Measurements from ENCODE around the gene KEL.

KEL gene

GRCh38 chr7:142961595-142961972, 579 bp downstream of the KEL start:
- Histone ChIP-seq H4K20me1 (ENCODE audit: insufficient read depth, low read length) (no peaks in the 10 kb centered on the region), H3K27ac (ENCODE audit: low read length) (no peak overlapping the region), H3K9me3 (ENCODE audit: insufficient read depth, low read length, severe bottlenecking) (no peaks in the 10 kb centered on the region), H3K9ac (ENCODE audit: low read depth, low read length) (no peak overlapping the region), H3K4me1 (ENCODE audit: insufficient read depth, low read length) (no peaks in the 10 kb centered on the region), H3K4me3 (ENCODE audit: low read depth in 1 of 2, low read length in 2 of 2) (no peak overlapping the region), H3K36me3 (ENCODE audit: insufficient read depth, low read length) (no peaks in the 10 kb centered on the region), H2AFZ (ENCODE audit: low read depth, low read length) (no peak overlapping the region), H3K4me2 (ENCODE audit: insufficient read depth, low read length) (no peak overlapping the region), H3K79me2 (ENCODE audit: insufficient read depth, low read length) (no peaks in the 10 kb centered on the region), H3K27me3 (ENCODE audit: insufficient read depth, low read length, poor library complexity) (peaks cover 3% of the 10 kb centered on the region)
- DNase-seq (no peak), ATAC-seq (ENCODE audit: insufficient read depth, low read depth) (no peak)
- no peak for TF ChIP-seq EZH2 (IDR thresholded peaks at IDR 0.05; ENCODE audit: borderline replicate concordance, low read depth, low read length, severe bottlenecking)
- no peak for TF ChIP-seq CTCF (IDR thresholded peaks at IDR 0.05; ENCODE audit: borderline replicate concordance, extremely low read depth, low read length, poor library complexity, severe bottlenecking)

- TF ChIP-seq EZH2 (IDR thresholded peaks at IDR 0.05; ENCODE audit: borderline replicate concordance, low read depth, low read length, severe bottlenecking) (no peak), CTCF (IDR thresholded peaks at IDR 0.05; ENCODE audit: borderline replicate concordance, extremely low read depth, low read length, poor library complexity, severe bottlenecking) (peak; percentile 31)
- Histone ChIP-seq H3K36me3 (ENCODE audit: insufficient read depth, low read length) (no peaks in the 10 kb centered on the region), H3K4me2 (ENCODE audit: insufficient read depth, low read length) (no peak overlapping the region), H3K9me3 (ENCODE audit: insufficient read depth, low read length, severe bottlenecking) (no peaks in the 10 kb centered on the region), H3K9ac (ENCODE audit: low read depth, low read length) (no peak overlapping the region), H2AFZ (ENCODE audit: low read depth, low read length) (no peak overlapping the region), H3K4me3 (ENCODE audit: low read depth in 1 of 2, low read length in 2 of 2) (no peak overlapping the region), H4K20me1 (ENCODE audit: insufficient read depth, low read length) (no peaks in the 10 kb centered on the region), H3K27ac (ENCODE audit: low read length) (no peak overlapping the region), H3K4me1 (ENCODE audit: insufficient read depth, low read length) (no peaks in the 10 kb centered on the region), H3K79me2 (ENCODE audit: insufficient read depth, low read length) (no peaks in the 10 kb centered on the region), H3K27me3 (ENCODE audit: insufficient read depth, low read length, poor library complexity) (peaks cover 3% of the 10 kb centered on the region)
- ATAC-seq (ENCODE audit: insufficient read depth, low read depth) (no peak), DNase-seq (no peak)
These were observed 1.1 kb downstream of the KEL start for GRCh38 chr7:142960955-142961512.

- H3K9ac ChIP-seq (ENCODE audit: low read depth, low read length), result no peak overlapping the region
- no peaks in the 10 kb centered on the region for H3K36me3 ChIP-seq (ENCODE audit: insufficient read depth, low read length)
- no peak overlapping the region for H2AFZ ChIP-seq (ENCODE audit: low read depth, low read length)
- DNase-seq (no peak), ATAC-seq (ENCODE audit: insufficient read depth, low read depth) (no peak)
- no peak overlapping the region for H3K4me2 ChIP-seq (ENCODE audit: insufficient read depth, low read length)
- H4K20me1 ChIP-seq (ENCODE audit: insufficient read depth, low read length), result no peaks in the 10 kb centered on the region
- no peak overlapping the region for H3K4me3 ChIP-seq (ENCODE audit: low read depth in 1 of 2, low read length in 2 of 2)
- H3K27me3 ChIP-seq (ENCODE audit: insufficient read depth, low read length, poor library complexity), result peaks cover 3% of the 10 kb centered on the region
- no peaks in the 10 kb centered on the region for H3K79me2 ChIP-seq (ENCODE audit: insufficient read depth, low read length)
- TF ChIP-seq CTCF (IDR thresholded peaks at IDR 0.05; ENCODE audit: borderline replicate concordance, extremely low read depth, low read length, poor library complexity, severe bottlenecking) (no peak), EZH2 (IDR thresholded peaks at IDR 0.05; ENCODE audit: borderline replicate concordance, low read depth, low read length, severe bottlenecking) (no peak)
- H3K4me1 ChIP-seq (ENCODE audit: insufficient read depth, low read length), result no peaks in the 10 kb centered on the region
- no peak overlapping the region for H3K27ac ChIP-seq (ENCODE audit: low read length)
- H3K9me3 ChIP-seq (ENCODE audit: insufficient read depth, low read length, severe bottlenecking), result peaks cover 11% of the 10 kb centered on the region
These were observed 3.0 kb downstream of the KEL start for GRCh38 chr7:142959202-142959601.

GRCh38 chr7:142957723-142958122, 4.4 kb downstream of the KEL start:
- no peaks in the 10 kb centered on the region for H3K4me1 ChIP-seq (ENCODE audit: insufficient read depth, low read length)
- no peaks in the 10 kb centered on the region for H3K79me2 ChIP-seq (ENCODE audit: insufficient read depth, low read length)
- no peaks in the 10 kb centered on the region for H3K27me3 ChIP-seq (ENCODE audit: insufficient read depth, low read length, poor library complexity)
- H3K4me2 ChIP-seq (ENCODE audit: insufficient read depth, low read length), result no peak overlapping the region
- no peaks in the 10 kb centered on the region for H3K36me3 ChIP-seq (ENCODE audit: insufficient read depth, low read length)
- no peak overlapping the region for H3K9ac ChIP-seq (ENCODE audit: low read depth, low read length)
- H2AFZ ChIP-seq (ENCODE audit: low read depth, low read length), result no peak overlapping the region
- TF ChIP-seq EZH2 (IDR thresholded peaks at IDR 0.05; ENCODE audit: borderline replicate concordance, low read depth, low read length, severe bottlenecking) (no peak), CTCF (IDR thresholded peaks at IDR 0.05; ENCODE audit: borderline replicate concordance, extremely low read depth, low read length, poor library complexity, severe bottlenecking) (no peak)
- no peak for DNase-seq
- ATAC-seq (ENCODE audit: insufficient read depth, low read depth), result no peak
- H3K9me3 ChIP-seq (ENCODE audit: insufficient read depth, low read length, severe bottlenecking), result peaks cover 12% of the 10 kb centered on the region
- H3K27ac ChIP-seq (ENCODE audit: low read length), result no peak overlapping the region
- no peaks in the 10 kb centered on the region for H4K20me1 ChIP-seq (ENCODE audit: insufficient read depth, low read length)
- no peak overlapping the region for H3K4me3 ChIP-seq (ENCODE audit: low read depth in 1 of 2, low read length in 2 of 2)
